Body of pancreas (tissue), 4 donors: ENCODE measurements around the gene KCNJ4.

Source experiments
- CTCF ChIP-seq, 7 experiments: fragments of 450-650 bp in 4 of 7; fragments of 200-600 bp in 3 of 7; sonication (generic) in 3 of 7; IDR thresholded peaks; one replicate each; pipeline ENCODE4 v1.5.1; 2016 to 2019; ENCODE audit warnings: antibody characterized with exemption in 7 of 7
- POLR2A ChIP-seq, 3 donors: fragments of 450-650 bp; IDR thresholded peaks; one replicate each; pipeline ENCODE4 v1.6.1; 2016; ENCODE audit warnings: antibody characterized with exemption in 3 of 3, mild to moderate bottlenecking in 2 of 3

GRCh38 chr22:38429499-38430068, 25.4 kb downstream of the KCNJ4 start:
- TF ChIP-seq POLR2A (IDR thresholded peaks at IDR 0.05) (no peak), CTCF (IDR thresholded peaks at IDR 0.05) (no peak)
